Heart left ventricle (tissue), 13 donors: Measurements from ENCODE around the gene AMPD2.

ENCODE experiments used
- CTCF ChIP-seq, 12 donors: fragments of 200-600 bp; sonication (generic) in 4 of 12; IDR thresholded peaks; one replicate each; pipeline versions ENCODE4 v1.5.0 to v1.8.0; 2018 to 2022; ENCODE audit warnings: antibody characterized with exemption in 12 of 12, mild to moderate bottlenecking in 5 of 12
- POLR2A ChIP-seq, 2 donors: fragments of 450-650 bp; IDR thresholded peaks; one replicate each; pipeline ENCODE4 v1.6.1; 2017; ENCODE audit warnings: antibody characterized with exemption in 2 of 2, mild to moderate bottlenecking in 2 of 2, moderate library complexity in 2 of 2
- donor health status: ischemic (EF 13 %, LVEDD 7.1; RV severe dilation, severe dysfunction).
- donor health status: DM: no; HTN: yes; CAD: no.
- donor health status: DM: no; HTN: no; CAD: no.
- donor health status: ischemic (EF 25% LVEDD 6.9; RV normal size, moderate dysfunction).
- donor health status: ischemic (EF 25% LVEDD 5.7; RV mildly dilated, moderate dysfunction).
- donor health status: ischemic (EF 35%, LVEDD 5.7; RV mildly dilated, moderate dysfunction).
- donor health status: nonischemic (EF 11% LVEDD 7.7; RV severe dilation, severe dysfunction).
- donor health status: DM: yes; HTN: yes; CAD: no.
- donor health status: PGD.
- donor health status: ischemic (EF 29% LVEDD 5.4; RV normal size, mild dysfunction).
- donor health status: nonischemic (EF 23%, LVEDD 6.1; RV moderate dilation, normal function).

- TF ChIP-seq CTCF (IDR thresholded peaks at IDR 0.05) = peak in 10 of 12 donors; percentile 15 to 43 (median 34)
- no peak for TF ChIP-seq POLR2A (IDR thresholded peaks at IDR 0.05)
Observed at GRCh38 chr1:109630081-109630897, 10.7 kb downstream of the AMPD2 start.
